Transverse colon (tissue), 4 donors: ENCODE data around the gene RGS6. TPM values are rescaled to one million over a fixed set of nuclear protein-coding genes. Genes with fewer than 3 reads are reported as not detected.

Experiments used
- DNase-seq: peaks from one replicate; pipeline ENCODE4 v3.0.0-alpha.2; 2019
- H3K27ac ChIP-seq, 4 donors: fragments of 200-600 bp; sonication (generic); 2 replicates each; pipeline ENCODE4 v1.5.1; 2016 to 2018; ENCODE audit warnings: inconsistent platforms in 4 of 4
- H3K27me3 ChIP-seq: fragments of 200-600 bp; sonication (generic); 2 replicates; pipeline ENCODE4 v1.5.1; 2017; ENCODE audit warnings: inconsistent platforms
- H3K36me3 ChIP-seq, 4 donors: fragments of 200-600 bp; sonication (generic); 2 replicates each; pipeline ENCODE4 v1.5.1; 2017 to 2019; ENCODE audit warnings: inconsistent platforms in 4 of 4
- H3K4me1 ChIP-seq, 4 donors: fragments of 200-600 bp; sonication (generic); 2 replicates each; pipeline ENCODE4 v1.5.1; 2017 to 2020; ENCODE audit warnings: inconsistent platforms in 4 of 4
- H3K4me3 ChIP-seq, 4 donors: fragments of 200-600 bp; sonication (generic); 1 replicate in 1 of 4; 2 replicates in 3 of 4; pipeline versions ENCODE4 v1.5.1 to v1.6.1; 2017 to 2019; ENCODE audit warnings: inconsistent platforms in 4 of 4
- H3K9me3 ChIP-seq, 2 donors: fragments of 200-600 bp; sonication (generic); 2 replicates each; pipeline ENCODE4 v1.5.1; 2017 to 2019; ENCODE audit warnings: inconsistent platforms in 2 of 2
- EP300 ChIP-seq: sonication (generic); formaldehyde crosslinking; IDR thresholded peaks from one replicate; pipeline ENCODE4 v1.6.1; 2017; ENCODE audit warnings: antibody characterized with exemption, low read depth
- POLR2A ChIP-seq: fragments of 450-650 bp; IDR thresholded peaks from one replicate; pipeline ENCODE4 v1.6.1; 2016; ENCODE audit warnings: antibody characterized with exemption, mild to moderate bottlenecking, moderate library complexity
- POLR2AphosphoS5 ChIP-seq, 3 donors: sonication (generic); formaldehyde crosslinking; IDR thresholded peaks; one replicate each; pipeline ENCODE4 v1.6.1; 2016; ENCODE audit warnings: antibody characterized with exemption in 3 of 3
- WGBS, 2 donors: methylation state at CpG; one replicate each; pipeline ENCODE4 v1.1.5; 2018; ENCODE audit warnings: low coverage in 1 of 2; 5-methylcytosine and 5-hydroxymethylcytosine counted together
- in situ Hi-C, 4 donors: fragments of 200-750 bp; cut with MboI; loops; one replicate each; pipeline versions ENCODE4 v1.15.0 to v1.15.1; 2017; ENCODE audit warnings: low sequenced_read_pairs in 3 of 4, low pct_ligation_motif_present in 1 of 4, low pct_unique_long_range_greater_than_20kb in 1 of 4
- intact Hi-C: fragments of 100-400 bp; cut with DNase I; formaldehyde crosslinking; loops from one replicate; pipeline ENCODE4 v1.15.1; 2023; ENCODE audit warnings: low total_unique reads
- total RNA-seq, 4 donors: library from RNA; depleted of rRNA; stranded (reverse); fragments of >200 nt; gene quantifications; one replicate each; pipeline ENCODE4 v1.1.0, GENCODE V29; 2016
- TF ChIP-seq, protein P1 (sequence below), 5 experiments: fragments of 200-600 bp in 3 of 5; fragments of 450-650 bp in 2 of 5; sonication (generic) in 3 of 5; IDR thresholded peaks; 1 replicate in 2 of 5; 2 replicates in 3 of 5; pipeline ENCODE4 v1.5.1; 2016 to 2017; ENCODE audit warnings: antibody characterized with exemption in 5 of 5, inconsistent platforms in 3 of 5, mild to moderate bottlenecking in 2 of 5, moderate library complexity in 1 of 5

RGS6 gene
- total RNA-seq, 4 donors from 2014 or later, result 0.41 to 0.48 TPM; not detected in 2

DNA sequence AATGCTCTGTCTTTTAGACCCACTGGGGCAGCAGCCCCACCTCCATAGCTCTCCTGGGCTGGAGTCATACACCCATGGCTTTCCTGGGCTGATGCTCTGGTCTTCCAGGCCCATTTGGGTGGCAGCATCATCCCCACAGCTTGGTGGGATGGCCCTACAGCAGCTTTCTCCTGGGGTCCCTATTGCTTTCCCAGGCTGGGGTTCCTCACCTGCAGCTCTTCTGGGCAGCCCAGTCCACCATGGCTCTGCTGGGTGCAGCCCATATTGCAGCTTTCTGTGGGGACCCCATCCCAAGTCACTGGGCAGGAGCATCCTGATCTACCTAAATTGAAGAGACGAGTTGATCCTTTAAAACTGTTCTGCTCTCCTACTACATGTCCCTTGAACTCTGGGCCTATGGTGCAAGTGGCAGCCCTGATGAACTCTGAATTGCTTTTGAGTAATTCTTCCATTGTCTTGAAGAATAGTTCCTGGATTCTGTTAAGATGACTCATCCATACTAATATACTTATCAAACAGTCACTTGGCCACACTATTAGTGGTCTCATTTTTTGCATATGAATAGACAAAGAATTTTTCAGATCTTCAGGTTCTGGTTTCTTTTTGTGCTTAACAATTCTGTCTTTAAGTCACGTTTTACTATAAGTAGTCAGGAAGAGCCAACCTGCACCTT lies 571.6 kb downstream of the RGS6 start:
- 60 to 83% methylated on average over 1 to 2 of the region's 2 CpGs for WGBS, 2 donors
- H3K4me1 ChIP-seq, result no peaks in the 10 kb centered on the region
- no peak for DNase-seq
- H3K4me3 ChIP-seq, result no peak overlapping the region
- H3K27me3 ChIP-seq, result no peaks in the 10 kb centered on the region
- in situ Hi-C loops (no loop called here), intact Hi-C loops (no loop called here)
- no peak overlapping the region for H3K27ac ChIP-seq
- TF ChIP-seq POLR2A (no peak), POLR2AphosphoS5 (IDR thresholded peaks at IDR 0.05) (no peak), EP300 (no peak)
- TF ChIP-seq, protein P1, sequence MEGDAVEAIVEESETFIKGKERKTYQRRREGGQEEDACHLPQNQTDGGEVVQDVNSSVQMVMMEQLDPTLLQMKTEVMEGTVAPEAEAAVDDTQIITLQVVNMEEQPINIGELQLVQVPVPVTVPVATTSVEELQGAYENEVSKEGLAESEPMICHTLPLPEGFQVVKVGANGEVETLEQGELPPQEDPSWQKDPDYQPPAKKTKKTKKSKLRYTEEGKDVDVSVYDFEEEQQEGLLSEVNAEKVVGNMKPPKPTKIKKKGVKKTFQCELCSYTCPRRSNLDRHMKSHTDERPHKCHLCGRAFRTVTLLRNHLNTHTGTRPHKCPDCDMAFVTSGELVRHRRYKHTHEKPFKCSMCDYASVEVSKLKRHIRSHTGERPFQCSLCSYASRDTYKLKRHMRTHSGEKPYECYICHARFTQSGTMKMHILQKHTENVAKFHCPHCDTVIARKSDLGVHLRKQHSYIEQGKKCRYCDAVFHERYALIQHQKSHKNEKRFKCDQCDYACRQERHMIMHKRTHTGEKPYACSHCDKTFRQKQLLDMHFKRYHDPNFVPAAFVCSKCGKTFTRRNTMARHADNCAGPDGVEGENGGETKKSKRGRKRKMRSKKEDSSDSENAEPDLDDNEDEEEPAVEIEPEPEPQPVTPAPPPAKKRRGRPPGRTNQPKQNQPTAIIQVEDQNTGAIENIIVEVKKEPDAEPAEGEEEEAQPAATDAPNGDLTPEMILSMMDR (IDR thresholded peaks at IDR 0.05), result no peak
- no peaks in the 10 kb centered on the region for H3K36me3 ChIP-seq
- no peaks in the 10 kb centered on the region for H3K9me3 ChIP-seq

DNA sequence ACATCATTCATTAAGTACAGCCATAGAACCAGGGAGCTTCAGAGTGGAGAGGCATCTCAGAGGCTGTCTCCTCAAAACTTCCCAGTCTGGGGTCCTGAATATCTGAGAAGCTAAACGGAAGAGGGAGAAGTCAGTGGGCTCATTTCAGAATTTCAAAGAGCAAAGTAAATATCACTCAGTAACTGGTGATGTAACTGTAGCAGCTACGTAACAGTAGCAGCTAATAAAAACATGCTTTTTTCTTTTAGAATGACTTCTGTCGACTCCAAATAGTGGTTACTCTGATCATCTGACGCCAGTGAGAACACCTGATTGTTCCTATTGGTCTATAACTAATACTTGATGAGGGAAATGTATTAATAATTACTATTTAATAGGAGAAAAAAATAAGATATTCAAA lies 578.3 kb downstream of the RGS6 start:
- WGBS, 2 donors, result 67 to 73% methylated on average over 4 of the region's 4 CpGs
- in situ Hi-C loops, result loop anchor here (5.0 to 10.0 kb wide), 3 partner anchors 384 to 434 kb away; partner anchors contain the start of gene DPF3 (in 1 of the 4)
- H3K9me3 ChIP-seq, result no peaks in the 10 kb centered on the region
- H3K27ac ChIP-seq, result no peak overlapping the region
- TF ChIP-seq, protein P1 (IDR thresholded peaks at IDR 0.05), result no peak
- no peak for TF ChIP-seq POLR2AphosphoS5 (IDR thresholded peaks at IDR 0.05)
- TF ChIP-seq EP300, result no peak
- no peak for TF ChIP-seq POLR2A
- H3K4me3 ChIP-seq, result no peak overlapping the region
- H3K27me3 ChIP-seq, result no peaks in the 10 kb centered on the region
- no peak for DNase-seq
- intact Hi-C loops, result no loop called here
- H3K4me1 ChIP-seq, result no peaks in the 10 kb centered on the region
- no peaks in the 10 kb centered on the region for H3K36me3 ChIP-seq

DNA sequence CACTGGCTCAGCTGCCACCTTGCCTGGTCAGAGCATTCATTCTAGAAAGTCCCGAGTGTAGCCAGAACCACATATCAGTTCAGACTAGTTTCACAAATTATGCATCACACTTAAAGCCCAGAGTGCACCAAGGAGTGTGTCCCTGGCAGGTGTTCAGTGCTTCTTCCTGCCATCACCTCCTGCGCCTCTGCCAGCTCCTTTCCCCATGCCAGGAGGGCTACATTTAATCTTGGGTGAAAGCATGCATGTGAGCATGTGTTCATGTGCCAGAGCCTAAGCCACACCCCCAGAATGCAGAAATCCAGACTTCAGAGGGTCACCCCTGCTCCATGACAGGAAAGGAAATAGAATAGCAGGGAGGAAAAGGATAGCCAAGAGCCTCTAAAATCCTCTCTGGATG lies 580.1 kb downstream of the RGS6 start:
- 70% methylated on average over 2 of the region's 2 CpGs; no CpG with 5 or more reads in 1 of the 2 donors for WGBS, 2 donors

DNA sequence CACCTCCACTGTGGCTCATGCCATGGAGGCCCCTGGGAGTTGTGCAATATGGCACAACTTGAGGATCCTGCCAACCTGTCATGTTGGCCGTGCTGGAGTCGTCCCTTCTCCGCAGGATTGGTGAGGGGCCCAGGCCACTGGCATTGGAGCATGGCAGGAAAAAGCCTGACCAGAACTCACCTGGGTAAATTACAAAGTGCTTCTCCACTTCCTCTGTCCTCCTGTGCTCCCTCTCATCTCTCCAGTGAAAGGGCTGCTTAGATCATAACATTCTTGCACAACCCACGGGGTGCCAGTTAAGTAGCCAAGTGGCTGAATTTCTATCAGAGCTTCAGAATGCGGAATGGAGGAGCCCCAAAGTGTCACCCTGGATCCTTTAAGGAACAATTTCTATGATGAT lies 580.7 kb downstream of the RGS6 start:
- no peaks in the 10 kb centered on the region for H3K4me1 ChIP-seq
- intact Hi-C loops (no loop called here), in situ Hi-C loops (loop anchor here (5.0 to 10.0 kb wide), 3 partner anchors 382 to 432 kb away; partner anchors contain the start of gene DPF3 (in 1 of the 4))
- no peak overlapping the region for H3K27ac ChIP-seq
- no peak for TF ChIP-seq POLR2A
- TF ChIP-seq EP300, result no peak
- TF ChIP-seq, protein P1 (IDR thresholded peaks at IDR 0.05), result no peak
- TF ChIP-seq POLR2AphosphoS5 (IDR thresholded peaks at IDR 0.05), result no peak
- no peaks in the 10 kb centered on the region for H3K27me3 ChIP-seq
- H3K36me3 ChIP-seq, result no peaks in the 10 kb centered on the region
- no peak overlapping the region for H3K4me3 ChIP-seq
- WGBS, 2 donors, result 84 to 100% methylated on average over 1 to 5 of the region's 5 CpGs
- H3K9me3 ChIP-seq, result no peaks in the 10 kb centered on the region
- DNase-seq, result no peak

More for the DNA sequence above, 580.1 kb downstream of the RGS6 start:
- no peak overlapping the region for H3K27ac ChIP-seq
- H3K27me3 ChIP-seq, result no peaks in the 10 kb centered on the region
- H3K9me3 ChIP-seq, result no peaks in the 10 kb centered on the region
- H3K36me3 ChIP-seq, result no peaks in the 10 kb centered on the region
- H3K4me1 ChIP-seq, result no peaks in the 10 kb centered on the region
- intact Hi-C loops, result no loop called here
- in situ Hi-C loops, result loop anchor here (5.0 to 10.0 kb wide), 3 partner anchors 383 to 433 kb away; partner anchors contain the start of gene DPF3 (in 1 of the 4)
- TF ChIP-seq, protein P1 (IDR thresholded peaks at IDR 0.05), result no peak
- TF ChIP-seq POLR2A (no peak), EP300 (no peak), POLR2AphosphoS5 (IDR thresholded peaks at IDR 0.05) (no peak)
- DNase-seq, result no peak
- H3K4me3 ChIP-seq, result no peak overlapping the region
